GM21825 (cell line): ENCODE results near the gene NIF3L1.
A peak's percentile ranks its signal among the peaks of the same experiment; 100 is the strongest.

Source experiments
- ATAC-seq: cut with Tn5 transposase; IDR thresholded peaks from one replicate; pipeline ENCODE4 v1.9.1; 2021; ENCODE audit warnings: mild to moderate bottlenecking, moderate library complexity; ENCODE audit not compliant: unreplicated experiment

Gene NIF3L1, protein sequence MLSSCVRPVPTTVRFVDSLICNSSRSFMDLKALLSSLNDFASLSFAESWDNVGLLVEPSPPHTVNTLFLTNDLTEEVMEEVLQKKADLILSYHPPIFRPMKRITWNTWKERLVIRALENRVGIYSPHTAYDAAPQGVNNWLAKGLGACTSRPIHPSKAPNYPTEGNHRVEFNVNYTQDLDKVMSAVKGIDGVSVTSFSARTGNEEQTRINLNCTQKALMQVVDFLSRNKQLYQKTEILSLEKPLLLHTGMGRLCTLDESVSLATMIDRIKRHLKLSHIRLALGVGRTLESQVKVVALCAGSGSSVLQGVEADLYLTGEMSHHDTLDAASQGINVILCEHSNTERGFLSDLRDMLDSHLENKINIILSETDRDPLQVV

DNA sequence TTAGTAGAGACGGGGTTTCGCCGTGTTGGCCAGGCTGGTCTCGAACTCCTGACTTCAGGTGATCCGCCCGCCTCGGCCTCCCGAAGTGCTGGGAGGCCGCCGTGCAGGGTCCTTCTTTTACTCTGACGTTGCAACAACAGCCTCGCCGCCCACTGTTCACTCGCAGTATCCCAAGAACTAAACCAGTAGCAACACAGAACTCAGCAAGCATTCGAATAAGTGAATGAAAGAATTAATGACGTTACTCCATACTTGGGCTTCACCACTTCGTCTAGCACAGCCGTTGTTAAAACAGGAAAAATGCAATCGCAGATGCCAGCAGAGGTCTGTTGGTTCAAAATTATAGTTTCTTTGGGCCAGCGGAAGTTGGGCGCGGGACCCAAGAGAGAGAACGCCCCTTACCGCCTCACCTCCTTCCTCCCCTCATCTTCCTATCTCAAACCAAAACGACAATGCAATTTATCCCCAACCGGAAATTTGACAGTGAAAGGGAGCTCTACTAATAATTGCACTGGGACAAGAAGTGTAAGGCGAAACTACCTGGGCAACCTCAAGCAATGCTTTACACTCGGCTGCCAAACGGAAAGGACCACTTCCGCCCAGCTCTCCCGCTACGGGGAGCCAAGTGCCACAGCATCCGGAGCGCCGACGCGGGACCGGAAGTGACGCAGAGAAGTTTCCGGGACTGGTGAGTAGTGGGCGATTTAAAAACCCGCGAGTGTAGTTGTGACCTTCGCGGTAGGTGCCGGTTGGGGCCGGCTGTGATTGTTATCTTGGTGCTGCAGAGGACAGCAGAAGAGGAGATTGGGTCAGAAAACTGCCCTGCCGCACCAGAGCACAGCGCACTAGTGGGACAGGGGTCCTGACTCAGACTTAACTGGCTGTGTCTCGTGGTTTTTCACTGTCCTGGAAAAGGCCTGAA, at the start of gene NIF3L1, which contains the start of gene PPIL3:
Gene NIF3L1, plus strand, starts transcription at position 668 of the 922 bp plus-strand sequence. CDS start 2,573 bp downstream, outside the sequence.
Gene PPIL3, minus strand, starts transcription at position 374 of the 922 bp plus-strand sequence. CDS start 1,462 bp downstream, outside the sequence.
- ATAC-seq: peak; percentile 93

DNA sequence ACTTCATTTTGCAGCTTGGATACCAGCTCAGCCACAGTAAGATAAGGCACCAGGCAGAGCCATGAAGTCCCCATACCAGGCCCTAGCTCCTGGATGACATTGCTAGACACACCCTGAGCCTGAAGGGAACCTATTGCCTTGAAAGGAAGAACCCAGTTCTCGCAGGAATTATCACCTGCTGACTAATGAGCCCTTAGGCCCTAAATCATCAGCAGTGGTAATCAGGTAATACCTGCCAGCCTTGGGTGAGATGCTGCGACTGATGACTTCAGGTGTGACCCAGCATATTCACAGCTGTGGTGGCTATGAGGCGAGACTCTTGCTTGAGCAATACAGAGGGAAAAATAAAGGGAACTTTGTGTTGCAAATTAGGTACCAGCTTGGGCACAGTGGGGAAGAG, 49.7 kb upstream of the NIF3L1 start:
- no peak for ATAC-seq

DNA sequence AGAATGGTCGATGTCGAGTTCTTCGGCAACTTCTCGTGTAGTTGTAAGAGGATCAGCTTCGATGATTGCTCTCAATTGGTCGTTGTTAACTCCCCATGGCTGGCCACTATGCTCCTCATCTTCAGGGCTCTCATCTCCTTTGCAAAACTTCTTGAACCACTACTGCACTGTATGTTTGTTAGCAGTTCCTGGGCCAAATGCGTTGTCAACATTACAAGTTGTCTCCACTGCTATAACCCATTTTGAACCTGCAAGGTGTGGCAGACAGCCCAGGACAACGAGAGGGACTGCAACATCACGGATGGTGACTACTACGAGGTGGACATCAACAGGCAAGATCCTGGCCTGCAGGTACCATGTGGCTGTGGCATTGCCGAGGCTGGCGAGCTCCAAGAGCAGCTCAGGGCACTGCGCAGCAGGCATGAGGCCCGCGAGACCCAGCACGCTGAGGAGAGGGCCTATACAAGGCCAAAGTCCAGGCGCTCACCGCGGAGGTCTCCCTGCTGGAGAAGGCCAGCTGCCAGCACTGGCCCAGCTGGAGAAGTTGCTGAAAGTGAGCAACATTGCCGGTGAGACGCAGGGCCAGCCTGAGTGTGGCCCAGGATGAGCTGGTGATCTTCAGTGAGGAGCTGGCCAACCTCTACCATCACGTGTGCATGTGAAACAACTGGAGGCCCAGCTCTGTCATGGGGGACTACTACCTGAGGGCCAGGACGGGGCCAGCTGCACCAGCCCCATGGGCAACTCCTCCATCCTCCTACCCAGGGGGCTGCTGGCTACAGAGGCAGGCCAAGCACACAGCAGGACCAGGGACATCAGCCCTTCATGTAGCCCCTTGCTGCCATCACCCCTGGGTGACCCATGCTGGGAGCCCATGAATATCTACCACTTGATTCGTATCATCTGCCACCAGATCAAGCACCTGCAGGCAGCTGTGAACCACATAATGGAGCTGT, 44.9 kb upstream of the NIF3L1 start:
- ATAC-seq: no peak

DNA sequence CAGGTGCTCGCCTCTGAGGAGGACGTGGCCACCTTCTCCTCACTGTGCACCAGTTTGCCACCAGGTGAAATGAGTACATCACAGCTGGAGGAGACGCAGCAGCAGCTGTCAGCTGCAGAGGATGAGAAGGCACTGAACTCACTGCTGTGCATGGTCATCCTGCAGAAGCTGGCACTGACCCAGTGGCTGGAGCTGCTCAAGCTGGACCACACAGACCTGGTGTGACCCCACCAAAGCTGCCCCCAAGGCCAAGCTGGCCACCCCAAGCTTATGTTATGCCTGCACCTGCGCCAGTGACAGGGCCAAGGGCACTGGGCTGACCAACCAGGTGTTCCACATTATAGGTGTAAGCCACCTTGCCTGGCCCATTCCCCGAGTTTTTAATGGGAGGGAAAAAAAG, 44.0 kb upstream of the NIF3L1 start:
- ATAC-seq: no peak

DNA sequence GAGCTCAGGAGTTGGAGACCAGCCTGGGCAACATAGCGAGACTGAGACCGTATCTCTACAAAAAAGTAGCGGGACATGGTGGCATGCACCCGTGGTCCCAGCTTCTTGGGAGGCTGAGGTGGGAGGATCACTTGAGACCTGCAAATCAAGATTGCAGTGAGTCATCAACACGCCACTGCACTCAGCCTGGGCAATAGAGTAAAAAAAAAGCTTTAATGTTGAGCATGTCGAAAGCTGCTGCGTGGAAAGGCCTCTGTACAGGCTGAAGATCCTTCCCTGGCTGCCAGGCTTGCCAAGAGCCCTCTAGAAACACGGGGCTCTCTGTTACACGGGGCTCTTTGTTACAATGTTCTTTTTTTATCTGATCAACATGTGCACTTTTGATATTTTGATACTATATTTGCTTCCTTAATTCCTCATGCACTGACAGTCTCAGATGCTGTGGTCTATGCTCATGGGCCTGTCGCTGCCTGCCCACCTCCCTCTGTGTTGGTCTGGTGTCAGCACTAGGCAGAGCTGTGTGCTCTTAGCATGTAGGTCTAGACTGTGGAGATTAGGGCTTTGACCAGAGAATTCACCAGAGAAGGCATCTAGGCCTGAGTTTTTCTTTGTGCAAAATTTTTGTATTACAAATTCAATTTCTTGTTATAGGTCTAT, 43.4 kb upstream of the NIF3L1 start:
- no peak for ATAC-seq

DNA sequence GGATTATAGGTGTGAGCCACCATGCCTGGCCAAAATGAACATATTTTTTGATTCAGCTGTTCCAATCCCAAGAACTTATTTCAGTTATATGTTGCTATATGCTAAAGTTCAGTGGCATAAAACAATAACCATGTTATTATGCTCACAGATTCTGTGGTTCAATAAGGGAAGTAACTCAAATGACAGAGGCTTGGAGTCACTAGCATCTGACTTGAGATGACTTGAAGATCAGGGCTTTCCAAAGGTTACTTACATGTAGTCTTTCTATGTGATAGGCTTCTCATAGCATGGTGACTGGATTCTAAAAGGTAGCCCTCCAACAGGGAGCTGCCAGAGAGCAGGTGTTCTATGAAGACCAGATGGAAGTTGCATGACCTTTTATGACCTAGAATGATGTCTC, 41.9 kb upstream of the NIF3L1 start:
- ATAC-seq: no peak

DNA sequence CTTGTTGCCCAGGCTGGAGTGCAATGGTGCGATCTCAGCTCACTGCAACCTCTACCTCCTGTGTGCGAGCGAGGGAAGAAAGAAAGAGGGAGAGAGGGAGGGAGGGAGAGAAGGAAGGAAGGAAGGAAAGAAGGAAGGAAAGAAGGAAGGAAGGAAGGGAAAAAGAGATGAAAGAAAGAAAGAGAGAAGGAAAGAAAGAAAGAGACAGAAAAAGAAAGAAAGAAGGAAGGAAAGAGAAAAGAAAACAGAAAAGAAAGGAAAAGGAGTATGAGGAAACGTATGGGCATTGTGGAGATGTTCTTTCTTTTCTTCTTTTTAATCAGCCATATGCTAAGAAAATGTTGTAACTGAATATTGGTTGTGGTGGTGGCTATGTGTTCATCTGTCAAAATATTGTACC, 41.2 kb upstream of the NIF3L1 start:
- no peak for ATAC-seq

DNA sequence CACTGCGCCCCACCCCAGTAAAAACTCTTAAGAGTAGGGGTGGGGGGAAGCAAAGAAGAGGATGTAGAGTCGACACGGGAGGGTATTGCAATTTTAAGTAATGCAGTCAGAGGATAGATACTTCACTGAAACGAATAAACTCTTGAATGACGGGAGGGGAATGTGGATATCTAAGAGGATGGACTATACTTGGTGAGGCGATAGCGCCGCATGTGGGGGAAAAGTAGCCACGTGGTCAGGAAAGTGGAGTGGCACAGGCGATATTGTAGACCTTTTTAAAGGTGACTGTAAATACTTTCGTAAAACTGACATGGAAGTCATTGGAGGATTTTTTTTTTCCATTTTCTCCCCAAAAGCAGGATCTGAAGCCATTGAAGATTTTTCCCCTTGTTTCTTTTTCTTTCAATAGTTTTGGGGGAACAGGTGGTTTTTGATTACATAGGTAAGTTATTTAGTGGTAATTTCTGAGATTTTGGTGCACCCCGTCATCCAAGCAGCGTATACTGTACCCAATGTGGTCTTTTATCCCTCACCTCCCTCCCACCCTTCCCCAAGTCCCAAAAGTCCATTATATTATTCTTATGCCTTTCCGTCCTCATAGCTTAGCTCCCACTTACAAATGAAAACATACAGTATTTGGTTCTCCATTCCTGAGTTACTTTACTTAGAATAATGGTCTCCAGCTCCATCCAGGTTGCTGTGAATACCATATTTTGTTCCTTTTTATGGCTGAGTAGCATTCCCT, 38.5 kb upstream of the NIF3L1 start:
- ATAC-seq: no peak

DNA sequence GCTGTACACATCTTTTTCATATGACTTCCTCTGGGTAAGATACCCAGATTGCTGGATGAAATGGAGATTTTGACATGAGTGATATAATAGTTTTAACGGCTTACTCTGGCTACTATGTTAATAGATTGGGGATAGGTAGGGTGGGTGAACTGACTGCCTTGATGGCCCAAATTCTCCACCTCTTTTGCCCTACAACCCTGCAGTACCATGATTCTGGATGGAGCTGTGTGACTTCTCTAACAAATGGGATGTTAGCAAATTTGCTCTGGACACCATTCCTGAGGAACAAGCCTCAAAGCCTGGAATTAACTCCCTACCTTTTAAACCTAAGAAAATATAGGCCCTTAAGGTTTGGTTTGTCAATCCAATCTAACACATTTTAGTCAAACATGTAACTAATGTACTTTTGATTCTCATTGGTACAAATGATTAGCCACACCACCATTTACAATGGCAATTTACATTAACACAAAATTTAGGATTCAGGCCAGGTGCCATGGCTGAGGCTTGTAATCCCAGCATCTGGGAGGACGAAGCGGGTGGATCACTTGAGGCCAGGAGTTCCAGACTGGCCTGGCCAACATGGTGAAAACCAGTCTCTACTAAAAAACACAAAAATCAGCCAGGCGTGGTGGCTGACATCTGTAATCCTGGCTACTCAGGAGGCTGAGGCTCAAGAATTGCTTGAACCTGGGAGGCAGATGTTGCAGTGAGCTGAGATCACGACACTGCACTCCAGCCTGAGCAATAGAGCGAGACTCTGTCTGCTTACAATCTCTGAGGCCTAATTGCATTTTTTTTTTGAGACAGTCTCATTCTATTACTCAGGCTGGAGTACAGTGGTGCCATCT, 37.5 kb upstream of the NIF3L1 start:
- no peak for ATAC-seq

DNA sequence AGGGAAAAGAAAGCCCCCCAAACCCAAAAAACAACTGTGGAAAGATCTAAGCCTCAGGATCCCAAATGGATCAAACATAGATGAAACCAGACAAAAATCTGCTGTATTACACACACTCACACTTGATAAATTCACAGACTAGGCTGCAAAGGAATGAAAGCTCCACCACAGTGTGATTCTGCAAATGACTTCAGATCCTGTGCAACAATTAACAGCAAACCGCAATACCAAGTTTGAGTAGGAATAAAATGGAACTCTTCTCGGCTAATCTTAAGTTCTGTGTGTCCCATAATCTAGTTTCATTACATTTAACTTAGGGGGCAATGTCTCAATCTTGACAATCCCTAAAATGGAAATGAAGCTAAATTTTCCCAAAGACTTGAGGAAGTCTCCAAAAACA, 36.6 kb upstream of the NIF3L1 start:
- ATAC-seq: no peak

DNA sequence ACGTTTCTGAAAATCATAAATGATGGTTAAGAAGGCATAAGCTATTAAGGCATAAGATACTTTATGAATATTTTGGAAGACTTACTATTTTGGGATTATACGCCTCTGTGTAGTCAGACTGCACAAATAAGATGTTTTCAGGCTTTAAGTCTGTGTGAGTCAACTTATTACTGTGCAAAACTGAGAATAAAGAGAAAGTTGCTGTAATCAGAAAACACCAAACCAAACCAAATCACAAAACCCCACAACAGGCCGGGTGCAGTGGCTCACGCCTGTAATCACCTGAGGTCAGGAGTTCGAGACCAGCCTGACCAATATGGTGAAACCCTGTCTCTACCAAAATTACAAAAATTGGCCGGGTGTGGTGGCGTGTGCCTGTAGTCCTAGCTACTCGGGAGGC, 32.4 kb upstream of the NIF3L1 start:
- ATAC-seq: no peak

DNA sequence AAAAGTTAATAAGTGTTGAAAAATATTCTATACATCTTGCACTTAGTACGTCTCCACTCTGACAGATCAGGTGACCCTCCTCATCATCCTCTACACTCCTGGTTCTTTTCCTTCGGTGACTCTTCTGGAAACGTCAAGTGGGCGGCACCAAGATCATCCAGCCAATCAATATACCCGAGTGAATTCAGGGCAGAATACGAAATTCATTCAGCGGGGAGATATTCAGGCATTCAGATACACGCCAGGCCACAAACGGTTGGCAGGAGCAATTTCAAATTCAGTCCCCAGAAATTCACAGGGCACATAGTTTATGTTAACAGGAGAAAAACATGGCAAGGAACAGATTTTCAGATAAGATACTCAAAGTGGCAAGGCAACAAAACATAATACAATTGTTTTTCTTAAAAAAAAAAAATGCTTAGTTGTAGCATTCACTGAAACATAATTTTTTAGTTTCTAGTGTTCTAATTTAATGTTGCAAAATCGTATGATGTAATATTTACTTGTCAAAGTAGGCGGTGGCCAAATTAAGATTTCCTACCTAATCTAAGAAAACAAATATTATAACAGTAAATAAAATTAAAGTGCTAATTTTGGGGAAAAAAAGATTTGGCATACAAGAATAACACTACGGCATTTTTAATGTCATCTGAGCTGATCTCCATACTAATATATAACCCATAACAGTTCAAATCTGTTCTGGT, 28.9 kb upstream of the NIF3L1 start:
- no peak for ATAC-seq

DNA sequence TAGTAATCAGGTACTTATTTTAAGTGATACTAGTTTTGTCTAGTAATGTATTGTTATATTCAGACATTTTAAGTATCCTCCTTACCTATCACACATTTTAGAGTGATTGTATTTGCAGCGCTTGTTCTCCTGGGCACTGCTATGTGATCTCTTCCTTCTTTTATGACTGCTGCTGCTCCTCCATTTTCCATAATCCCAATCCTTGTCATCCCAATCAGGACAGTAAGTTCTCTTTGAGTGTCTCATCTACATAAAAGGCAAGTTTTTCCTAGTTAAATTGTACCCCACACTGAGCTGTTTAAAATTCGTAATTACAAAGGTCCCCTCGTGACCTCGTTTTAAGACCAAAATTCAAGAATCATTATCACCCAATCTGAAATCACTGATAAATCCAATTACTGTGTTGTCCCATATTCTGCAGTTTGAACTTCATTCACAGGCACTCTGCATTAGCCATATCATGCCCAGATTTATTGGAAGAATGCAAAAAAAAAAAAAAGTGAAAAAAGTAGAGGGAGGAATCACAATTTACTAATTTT, 27.5 kb upstream of the NIF3L1 start:
- no peak for ATAC-seq

DNA sequence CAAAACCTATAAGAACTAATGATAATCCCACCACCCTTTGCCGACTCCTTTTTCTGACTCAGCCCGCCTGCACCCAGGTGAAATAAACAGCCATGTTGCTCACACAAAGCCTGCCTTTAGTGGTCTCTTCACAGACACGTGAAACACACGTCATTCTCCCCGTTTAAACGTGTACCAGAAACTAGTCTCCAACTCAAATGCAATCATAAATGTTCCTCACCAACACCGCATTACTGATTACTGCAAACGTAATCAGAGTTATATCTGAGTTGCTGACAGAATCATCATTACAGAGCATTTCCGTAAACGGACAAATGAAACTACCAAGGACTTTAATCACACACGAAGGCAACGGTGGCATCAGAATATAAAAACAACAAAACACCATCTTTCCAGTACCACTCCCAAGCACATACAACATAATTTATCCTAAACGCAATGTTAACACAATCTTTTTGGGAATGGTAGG, 26.6 kb upstream of the NIF3L1 start:
- ATAC-seq: no peak

DNA sequence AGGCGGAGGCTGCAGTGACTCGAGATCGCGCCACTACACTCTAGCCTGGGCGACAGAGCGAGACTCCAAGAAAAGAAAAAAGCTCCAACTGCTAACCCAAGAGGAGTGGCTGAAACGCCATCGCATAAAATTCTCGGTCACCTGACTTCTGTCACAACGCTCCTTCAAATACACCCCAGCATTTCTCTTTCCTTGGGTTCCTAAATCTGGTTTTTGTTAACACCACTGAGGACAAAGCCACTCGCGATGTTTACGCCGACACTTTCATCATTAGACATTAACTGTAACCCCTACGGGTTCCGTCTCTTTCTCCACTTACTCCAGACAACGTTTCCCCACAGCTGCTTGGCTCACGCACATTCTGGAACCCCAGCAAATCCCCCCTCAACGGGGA, 25.4 kb upstream of the NIF3L1 start:
- peak; percentile 11 for ATAC-seq

DNA sequence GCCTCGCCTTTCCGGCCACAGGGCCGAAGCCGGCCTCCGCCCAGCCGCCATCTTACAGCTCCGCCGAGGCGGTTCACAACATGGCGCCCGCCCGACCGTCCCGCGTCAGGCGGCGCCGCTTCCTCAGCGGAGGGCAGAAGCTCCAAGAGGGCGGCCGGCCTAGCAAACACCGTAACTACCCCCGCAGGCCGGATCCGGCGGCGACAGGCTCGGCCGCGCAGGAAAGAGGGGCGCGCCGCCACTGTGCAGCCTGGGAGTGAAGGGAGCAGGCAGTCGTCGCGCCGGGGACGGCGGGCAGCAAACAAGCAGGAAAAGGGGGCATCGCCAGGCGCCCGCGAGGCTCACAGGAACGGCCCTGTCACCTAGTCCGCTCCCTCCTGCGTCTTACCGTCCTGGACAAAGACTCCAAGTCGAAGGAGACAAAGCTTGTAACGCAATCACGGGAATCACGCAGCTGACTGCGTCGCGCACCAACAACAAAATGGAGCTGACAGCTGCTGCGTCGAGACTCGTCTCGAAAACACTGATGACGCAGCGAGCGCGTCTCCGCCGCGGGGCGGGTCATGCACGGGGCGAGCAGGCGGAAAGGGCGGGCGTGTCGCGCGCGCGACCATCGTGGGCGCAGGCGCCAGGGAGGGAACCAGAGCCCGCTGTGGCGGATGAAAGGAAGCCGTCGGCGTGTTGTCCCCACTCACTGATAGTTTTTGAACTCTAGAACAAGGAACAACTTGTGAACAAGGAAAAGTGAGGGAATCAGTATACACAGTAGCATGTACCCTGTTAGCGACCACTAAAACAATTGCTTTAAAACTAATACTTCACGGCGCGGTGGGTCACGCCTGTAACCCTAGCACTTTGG, 24.8 kb upstream of the NIF3L1 start, which contains the start of gene CLK1:
Gene CLK1, minus strand, starts transcription at position 483 of the 859 bp plus-strand sequence. CDS start 2,796 bp downstream, outside the sequence.
- peak; percentile 86 for ATAC-seq
